ENCODE measurements around the gene CD99L2. TPM values are rescaled to one million over a fixed set of nuclear protein-coding genes. Genes with fewer than 3 reads are reported as not detected.

CD99L2 gene
- 5.6 and 5.9 TPM in 2 replicates for total RNA-seq (2014; rRNA removed; shearing (Covaris generic))
- 12.3 and 13.8 TPM in 2 replicates for total RNA-seq (2022)
- Bru-seq, nascent RNA: percentile 53 among the genes with signal in this experiment
- percentile 58 among the genes with signal in this experiment for BruChase-seq, experiment 1, labeled RNA remaining after a 6-hour chase
- percentile 51 among the genes with signal in this experiment for BruChase-seq, experiment 2, labeled RNA remaining after a 2-hour chase
- long read RNA-seq, transcript CD99L2-203 (11 exons, 3,604 nt): major isoform, 6 of 10 reads
- long read RNA-seq, partial matches to known transcripts: 2 of 10 reads
- long read RNA-seq, other reads (novel, unspliced or antisense): 2 of 10 reads

DNA sequence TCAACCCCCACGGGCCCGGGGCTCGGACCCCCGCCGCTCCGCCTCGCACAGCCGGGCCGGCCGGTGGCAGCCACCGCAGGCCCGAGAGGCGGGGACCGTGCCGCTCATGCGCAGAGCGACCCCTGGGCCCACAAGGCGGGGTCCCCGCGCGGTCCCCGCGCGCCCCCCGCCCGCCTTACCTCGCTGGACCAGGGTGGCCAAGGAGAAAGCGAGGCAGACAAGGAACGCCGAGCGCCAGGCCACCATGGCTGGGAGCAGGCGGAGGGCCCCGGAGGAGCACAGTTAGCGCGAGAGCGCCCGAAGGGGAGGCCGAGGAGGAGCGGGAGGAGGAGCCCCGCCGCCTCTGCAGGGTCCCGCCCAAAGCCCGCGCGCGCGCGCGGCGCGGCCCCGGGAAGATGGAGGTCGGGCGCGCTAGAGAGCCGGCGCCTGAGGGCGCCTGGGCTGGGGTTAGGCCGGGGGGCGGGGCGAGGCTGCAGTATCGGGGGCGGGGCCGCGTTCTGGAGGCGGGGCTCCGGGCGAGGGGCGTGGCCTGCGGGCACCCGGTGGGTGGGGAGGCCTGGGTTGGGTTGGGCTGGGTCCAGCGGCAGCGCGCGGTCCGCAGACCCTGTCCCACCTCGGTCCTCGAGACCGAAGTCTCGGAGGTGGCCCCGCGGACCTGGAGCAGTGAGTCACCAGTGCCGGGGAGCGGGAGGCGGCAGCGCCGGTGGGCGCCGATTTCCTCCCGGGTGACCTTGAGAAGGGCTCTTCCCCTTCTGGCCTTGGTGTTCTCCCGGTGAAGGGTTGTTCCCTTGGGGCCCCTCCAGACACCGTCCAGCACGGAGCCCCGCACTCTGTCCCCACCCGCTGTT, at the start of gene CD99L2:
CD99L2 (minus strand) TSS at position 326 of the 848 bp plus-strand sequence; CDS start at position 246, 80 bp downstream.
- intact Hi-C loops (cut with micrococcal nuclease; ENCODE audit: unreplicated experiment): loop anchor here (1.0 to 5.0 kb wide), 2 partner anchors 85 to 504 kb away; partner anchors contain the start of gene HMGB3
- H2AFZ ChIP-seq (ENCODE audit: low read length): peak within 1 kb of the TSS; percentile 94
- peak within 1 kb of the TSS; percentile 97 for H3K4me2 ChIP-seq (ENCODE audit: low read length)
- peaks cover 11% of the 10 kb centered on the region for H3K4me1 ChIP-seq (ENCODE audit: insufficient read depth, low read length, poor library complexity, severe bottlenecking)
- no peaks in the 10 kb centered on the region for H3K9me2 ChIP-seq (ENCODE audit: insufficient read depth, low read length)
- no peak for TF ChIP-seq EZH2phosphoT487 (IDR thresholded peaks at IDR 0.05; ENCODE audit: borderline replicate concordance, low read depth, low read length)
- TF ChIP-seq, protein P1, sequence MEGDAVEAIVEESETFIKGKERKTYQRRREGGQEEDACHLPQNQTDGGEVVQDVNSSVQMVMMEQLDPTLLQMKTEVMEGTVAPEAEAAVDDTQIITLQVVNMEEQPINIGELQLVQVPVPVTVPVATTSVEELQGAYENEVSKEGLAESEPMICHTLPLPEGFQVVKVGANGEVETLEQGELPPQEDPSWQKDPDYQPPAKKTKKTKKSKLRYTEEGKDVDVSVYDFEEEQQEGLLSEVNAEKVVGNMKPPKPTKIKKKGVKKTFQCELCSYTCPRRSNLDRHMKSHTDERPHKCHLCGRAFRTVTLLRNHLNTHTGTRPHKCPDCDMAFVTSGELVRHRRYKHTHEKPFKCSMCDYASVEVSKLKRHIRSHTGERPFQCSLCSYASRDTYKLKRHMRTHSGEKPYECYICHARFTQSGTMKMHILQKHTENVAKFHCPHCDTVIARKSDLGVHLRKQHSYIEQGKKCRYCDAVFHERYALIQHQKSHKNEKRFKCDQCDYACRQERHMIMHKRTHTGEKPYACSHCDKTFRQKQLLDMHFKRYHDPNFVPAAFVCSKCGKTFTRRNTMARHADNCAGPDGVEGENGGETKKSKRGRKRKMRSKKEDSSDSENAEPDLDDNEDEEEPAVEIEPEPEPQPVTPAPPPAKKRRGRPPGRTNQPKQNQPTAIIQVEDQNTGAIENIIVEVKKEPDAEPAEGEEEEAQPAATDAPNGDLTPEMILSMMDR (conservative IDR thresholded peaks at IDR 0.05; ENCODE audit: low read length): no peak
- POLR2A ChIA-PET: interaction anchor here (0.6 kb wide), 1 partner anchor 10 kb away, joined by 3 read pairs; no protein-coding TSS in a partner anchor
- H3K9me3 ChIP-seq (ENCODE audit: low read length): no peaks in the 10 kb centered on the region
- no TSS peak for BruUV-seq (replicated peaks)
- H3K36me3 ChIP-seq (ENCODE audit: insufficient read depth, low read length): no peaks in the 10 kb centered on the region
- CTCF ChIA-PET (ENCODE audit: unreplicated experiment): no interaction called here
- DNase-seq (ENCODE audit: low spot score): peak; percentile 87
- H4K20me1 ChIP-seq (ENCODE audit: insufficient read depth, low read length): no peaks in the 10 kb centered on the region
- H3K4me3 ChIP-seq (ENCODE audit: low read depth, low read length, poor library complexity, severe bottlenecking): peak within 1 kb of the TSS; percentile 88
- H3K27ac ChIP-seq (ENCODE audit: low read depth, low read length, poor library complexity, severe bottlenecking): peak within 1 kb of the TSS; percentile 24
- no peaks in the 10 kb centered on the region for H3K79me2 ChIP-seq (ENCODE audit: insufficient read depth, low read depth, low read length)

- H2AFZ ChIP-seq (ENCODE audit: low read length): no peak overlapping the region
- DNase-seq (ENCODE audit: low spot score): no peak
- no TSS peak for BruUV-seq (replicated peaks)
- H3K9me3 ChIP-seq (ENCODE audit: low read length): no peaks in the 10 kb centered on the region
- intact Hi-C loops (cut with micrococcal nuclease; ENCODE audit: unreplicated experiment): no loop called here
- no peaks in the 10 kb centered on the region for H4K20me1 ChIP-seq (ENCODE audit: insufficient read depth, low read length)
- ChIA-PET CTCF (ENCODE audit: unreplicated experiment) (no interaction called here), POLR2A (no interaction called here)
- no peak overlapping the region for H3K4me3 ChIP-seq (ENCODE audit: low read depth, low read length, poor library complexity, severe bottlenecking)
- no peak overlapping the region for H3K4me2 ChIP-seq (ENCODE audit: low read length)
- no peaks in the 10 kb centered on the region for H3K4me1 ChIP-seq (ENCODE audit: insufficient read depth, low read length, poor library complexity, severe bottlenecking)
- H3K36me3 ChIP-seq (ENCODE audit: insufficient read depth, low read length): no peaks in the 10 kb centered on the region
- no peaks in the 10 kb centered on the region for H3K9me2 ChIP-seq (ENCODE audit: insufficient read depth, low read length)
- TF ChIP-seq EZH2phosphoT487 (IDR thresholded peaks at IDR 0.05; ENCODE audit: borderline replicate concordance, low read depth, low read length): no peak
- TF ChIP-seq, protein P1 (conservative IDR thresholded peaks at IDR 0.05; ENCODE audit: low read length): no peak
- no peaks in the 10 kb centered on the region for H3K79me2 ChIP-seq (ENCODE audit: insufficient read depth, low read depth, low read length)
- no peak overlapping the region for H3K27ac ChIP-seq (ENCODE audit: low read depth, low read length, poor library complexity, severe bottlenecking)
Measured at GRCh38 chrX:150944233-150944632, 45.8 kb upstream of the CD99L2 start.

Data from OCI-LY7 (cell line).